LNCaP clone FGC (cell line): ENCODE measurements around the gene LPP.

Source experiments
- DNase-seq: peaks from one replicate; pipeline ENCODE4 v3.0.0-alpha.2; 2011; ENCODE audit warnings: low read depth
- H3K4me3 ChIP-seq: 2 replicates; pipeline ENCODE4 v1.5.1; 2011; ENCODE audit warnings: mild to moderate bottlenecking, low read depth, low read length, control low read depth
- CTCF ChIP-seq: IDR thresholded peaks from 2 replicates; pipeline ENCODE4 v1.5.1; 2012; ENCODE audit warnings: mild to moderate bottlenecking; ENCODE audit not compliant: control insufficient read depth, insufficient read depth; ENCODE audit errors: extremely low read depth

LPP gene

GRCh38 chr3:188671971-188672370, 518.0 kb downstream of the LPP start:
- no peak for DNase-seq
- no peak overlapping the region for H3K4me3 ChIP-seq
- no peak for TF ChIP-seq CTCF

- no peak for TF ChIP-seq CTCF
- H3K4me3 ChIP-seq: no peak overlapping the region
- DNase-seq: no peak
Observed at GRCh38 chr3:188672840-188673239, 518.9 kb downstream of the LPP start.

- H3K4me3 ChIP-seq: no peak overlapping the region
- no peak for TF ChIP-seq CTCF
- DNase-seq: no peak
Observed at GRCh38 chr3:188673646-188674186, 519.8 kb downstream of the LPP start.

GRCh38 chr3:188674595-188674994, 520.6 kb downstream of the LPP start:
- no peak for TF ChIP-seq CTCF
- no peak for DNase-seq
- no peak overlapping the region for H3K4me3 ChIP-seq

- TF ChIP-seq CTCF: no peak
- no peak for DNase-seq
- H3K4me3 ChIP-seq: no peak overlapping the region
Observed at GRCh38 chr3:188677344-188677743, 523.4 kb downstream of the LPP start.

GRCh38 chr3:188680189-188680588, 526.2 kb downstream of the LPP start:
- H3K4me3 ChIP-seq: no peak overlapping the region
- no peak for DNase-seq
- no peak for TF ChIP-seq CTCF

- DNase-seq: no peak
- TF ChIP-seq CTCF: no peak
- no peak overlapping the region for H3K4me3 ChIP-seq
Observed at GRCh38 chr3:188680605-188681004, 526.6 kb downstream of the LPP start.
